Epithelial cell of proximal tubule (primary cell): Measurements from ENCODE around the gene B3GLCT. TPM values are rescaled to one million over a fixed set of nuclear protein-coding genes. Genes with fewer than 3 reads are reported as not detected.

Source experiments
- DNase-seq: peaks from one replicate; pipeline ENCODE4 v3.0.0-alpha.2; 2011; ENCODE audit warnings: low read depth
- H3K4me3 ChIP-seq: 2 replicates; pipeline ENCODE4 v1.5.1; 2011; ENCODE audit warnings: low read depth, mild to moderate bottlenecking, low read length
- total RNA-seq: library from RNA; depleted of rRNA; stranded (reverse); fragments of >200 nt; gene quantifications from 2 replicates; pipeline ENCODE4 v1.2.3, GENCODE V29; 2015
- TF ChIP-seq, protein P1 (sequence below): conservative IDR thresholded peaks from 2 replicates; pipeline ENCODE4 v1.5.1; 2012; ENCODE audit warnings: low read depth, mild to moderate bottlenecking, low read length

B3GLCT gene
- total RNA-seq, 1 donor from 2014 or later: 5.8 TPM

DNA sequence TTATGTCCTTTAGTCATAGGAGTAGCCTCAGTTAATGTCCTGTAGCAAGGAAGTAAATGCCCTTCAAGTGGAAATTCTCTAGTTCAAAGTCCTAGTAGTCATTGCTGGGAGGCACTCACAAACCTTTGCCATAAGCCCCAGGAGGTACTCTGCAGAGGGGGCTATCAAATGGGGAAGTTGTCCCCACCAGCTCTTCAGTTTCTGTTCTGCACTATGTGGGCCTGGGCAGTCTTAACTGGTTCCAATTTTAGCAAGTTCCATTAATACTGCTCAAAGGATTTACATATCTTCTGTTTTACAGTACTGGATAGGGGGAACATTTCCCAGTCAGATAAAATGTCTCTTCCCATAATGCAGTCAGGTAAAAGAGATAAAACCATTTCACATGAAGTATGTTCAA is 101.3 kb downstream of the B3GLCT start:
- no peak overlapping the region for H3K4me3 ChIP-seq
- DNase-seq: no peak
- TF ChIP-seq, protein P1, sequence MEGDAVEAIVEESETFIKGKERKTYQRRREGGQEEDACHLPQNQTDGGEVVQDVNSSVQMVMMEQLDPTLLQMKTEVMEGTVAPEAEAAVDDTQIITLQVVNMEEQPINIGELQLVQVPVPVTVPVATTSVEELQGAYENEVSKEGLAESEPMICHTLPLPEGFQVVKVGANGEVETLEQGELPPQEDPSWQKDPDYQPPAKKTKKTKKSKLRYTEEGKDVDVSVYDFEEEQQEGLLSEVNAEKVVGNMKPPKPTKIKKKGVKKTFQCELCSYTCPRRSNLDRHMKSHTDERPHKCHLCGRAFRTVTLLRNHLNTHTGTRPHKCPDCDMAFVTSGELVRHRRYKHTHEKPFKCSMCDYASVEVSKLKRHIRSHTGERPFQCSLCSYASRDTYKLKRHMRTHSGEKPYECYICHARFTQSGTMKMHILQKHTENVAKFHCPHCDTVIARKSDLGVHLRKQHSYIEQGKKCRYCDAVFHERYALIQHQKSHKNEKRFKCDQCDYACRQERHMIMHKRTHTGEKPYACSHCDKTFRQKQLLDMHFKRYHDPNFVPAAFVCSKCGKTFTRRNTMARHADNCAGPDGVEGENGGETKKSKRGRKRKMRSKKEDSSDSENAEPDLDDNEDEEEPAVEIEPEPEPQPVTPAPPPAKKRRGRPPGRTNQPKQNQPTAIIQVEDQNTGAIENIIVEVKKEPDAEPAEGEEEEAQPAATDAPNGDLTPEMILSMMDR: no peak

- TF ChIP-seq, protein P1: no peak
- H3K4me3 ChIP-seq: no peak overlapping the region
- DNase-seq: no peak
Observed at GRCh38 chr13:31310356-31310755, 110.6 kb downstream of the B3GLCT start.

DNA sequence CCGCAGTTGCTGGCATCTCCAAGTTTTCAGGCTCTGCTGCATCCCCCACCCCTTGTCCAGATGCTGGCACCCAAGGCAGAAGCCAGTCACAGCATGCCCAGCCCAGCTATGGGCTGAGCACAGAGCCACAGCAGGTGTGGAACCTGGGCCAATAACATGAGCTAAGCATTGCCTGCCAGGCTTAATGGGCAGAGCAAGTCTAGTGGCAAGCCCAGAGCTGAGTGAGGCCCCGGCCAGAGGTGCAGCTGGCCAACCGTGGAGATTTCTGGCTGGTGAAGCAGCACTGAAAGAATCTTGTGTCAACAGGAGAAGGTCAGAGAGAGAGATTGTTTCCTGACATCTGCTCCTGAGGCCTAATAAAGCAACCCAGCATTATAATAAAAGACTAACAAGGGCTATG is 111.0 kb downstream of the B3GLCT start:
- TF ChIP-seq, protein P1: no peak
- H3K4me3 ChIP-seq: no peak overlapping the region
- DNase-seq: peak; percentile 12

- no peak for DNase-seq
- H3K4me3 ChIP-seq: no peak overlapping the region
- TF ChIP-seq, protein P1: no peak
Observed at GRCh38 chr13:31311921-31312320, 112.1 kb downstream of the B3GLCT start.

DNA sequence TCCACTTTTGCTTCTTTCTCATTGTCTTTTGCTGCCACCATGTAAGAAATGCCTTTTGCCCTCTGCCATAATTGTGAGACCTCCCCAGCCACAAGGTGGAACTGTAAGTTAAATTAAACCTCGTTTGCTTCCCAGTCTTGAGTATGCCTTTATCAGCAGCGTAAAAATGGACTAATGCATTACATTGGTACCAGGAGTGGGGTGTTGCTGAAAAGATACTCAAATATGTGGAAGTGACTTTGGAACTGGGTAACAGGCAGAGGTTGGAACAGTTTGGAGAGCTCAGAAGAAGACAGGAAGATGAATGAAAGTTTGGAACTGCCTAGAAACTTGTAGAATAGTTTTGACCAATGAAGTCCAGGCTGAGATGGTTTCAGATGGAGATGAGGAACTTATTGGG is 115.2 kb downstream of the B3GLCT start:
- no peak for DNase-seq
- no peak overlapping the region for H3K4me3 ChIP-seq
- TF ChIP-seq, protein P1: no peak

DNA sequence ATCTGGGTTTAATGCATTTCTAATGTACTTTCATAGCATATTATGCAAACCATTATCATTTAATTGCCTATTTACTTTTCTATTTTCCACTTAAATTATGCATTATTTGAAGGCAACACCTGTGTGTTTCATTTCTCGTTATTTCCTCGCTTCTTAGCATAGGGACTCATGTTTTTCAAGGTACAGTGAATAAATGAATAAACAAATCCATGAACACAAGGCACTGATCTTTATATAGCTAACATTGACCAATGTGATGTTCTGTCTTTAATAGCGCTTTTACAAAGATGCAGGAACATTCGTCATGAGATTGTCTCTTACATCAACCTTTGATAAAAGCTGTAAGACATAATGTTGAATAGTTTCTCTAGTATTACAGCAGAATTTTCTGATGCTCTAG is 121.2 kb downstream of the B3GLCT start:
- TF ChIP-seq, protein P1: no peak
- no peak for DNase-seq
- no peak overlapping the region for H3K4me3 ChIP-seq

DNA sequence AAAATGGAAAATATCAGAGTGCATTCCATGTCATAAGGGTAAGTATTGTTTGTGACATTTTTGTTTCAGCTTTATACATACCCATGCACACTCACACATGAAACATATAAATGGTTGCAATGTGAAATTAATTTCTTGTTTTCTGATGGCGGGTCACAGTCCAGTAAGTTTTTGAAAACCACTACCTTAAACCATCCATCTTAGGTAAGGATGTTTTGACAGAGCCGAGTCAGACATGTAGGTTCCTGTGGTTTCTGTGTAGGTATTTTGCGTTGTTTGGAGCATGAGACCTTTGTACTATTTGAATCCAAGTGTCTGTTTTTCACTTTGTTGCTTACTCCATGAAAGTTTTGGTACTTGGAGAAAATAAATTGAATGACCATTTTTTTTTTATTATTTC is 121.7 kb downstream of the B3GLCT start:
- H3K4me3 ChIP-seq: no peak overlapping the region
- TF ChIP-seq, protein P1: no peak
- peak; percentile 7 for DNase-seq
